Activated CD4-positive, alpha-beta T cell treated with anti-CD3 and anti-CD28 coated beads, Interleukin-2, amount 50 U/mL, for 48 hours (primary cell): ENCODE results near the gene MAN1A1.
A peak's percentile ranks its signal among the peaks of the same experiment; 100 is the strongest.

Experiments used
- DNase-seq, 2 experiments: peaks; one replicate each; pipeline ENCODE4 v3.0.0-alpha.2; 2020

MAN1A1 gene

GRCh38 chr6:119324718-119325117 lies 24.8 kb downstream of the MAN1A1 start:
- DNase-seq: no peak

DNA sequence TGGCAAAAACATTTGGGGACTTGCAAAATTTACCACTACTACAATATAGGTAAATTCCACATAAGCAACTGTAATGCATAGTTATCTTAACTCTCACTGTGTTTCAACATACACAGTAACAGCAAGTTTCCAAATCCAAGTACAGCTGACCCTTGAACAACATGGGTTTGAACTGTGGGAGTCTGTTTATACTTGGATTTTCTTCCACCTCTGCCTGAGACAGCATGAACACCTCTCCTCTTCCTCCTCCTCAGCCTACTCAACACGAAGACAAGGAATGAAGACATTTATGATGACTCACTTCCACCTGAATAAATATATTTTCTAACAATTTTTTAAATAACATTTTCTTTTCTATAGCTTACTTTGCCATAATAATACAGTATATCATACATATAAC lies 25.6 kb downstream of the MAN1A1 start:
- no peak for DNase-seq

DNA sequence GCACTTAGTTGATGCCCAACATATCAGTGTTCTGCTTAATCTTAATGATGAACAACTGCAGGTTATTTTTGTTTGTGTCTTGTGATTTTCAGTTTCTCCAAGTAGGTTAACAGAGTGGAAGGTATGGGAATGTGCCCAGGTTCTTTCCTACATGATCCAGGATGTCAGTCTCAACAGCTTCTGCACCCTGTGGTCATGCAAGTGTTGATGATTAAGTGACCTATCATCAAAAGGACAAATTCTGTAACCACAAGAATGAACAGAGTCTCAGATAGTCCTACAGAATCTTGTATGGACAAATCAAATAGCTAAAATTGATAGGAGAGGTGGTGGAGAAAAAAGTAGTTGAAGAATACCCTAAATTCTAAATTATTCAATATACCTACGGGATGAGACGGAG lies 26.1 kb downstream of the MAN1A1 start:
- DNase-seq: no peak

DNA sequence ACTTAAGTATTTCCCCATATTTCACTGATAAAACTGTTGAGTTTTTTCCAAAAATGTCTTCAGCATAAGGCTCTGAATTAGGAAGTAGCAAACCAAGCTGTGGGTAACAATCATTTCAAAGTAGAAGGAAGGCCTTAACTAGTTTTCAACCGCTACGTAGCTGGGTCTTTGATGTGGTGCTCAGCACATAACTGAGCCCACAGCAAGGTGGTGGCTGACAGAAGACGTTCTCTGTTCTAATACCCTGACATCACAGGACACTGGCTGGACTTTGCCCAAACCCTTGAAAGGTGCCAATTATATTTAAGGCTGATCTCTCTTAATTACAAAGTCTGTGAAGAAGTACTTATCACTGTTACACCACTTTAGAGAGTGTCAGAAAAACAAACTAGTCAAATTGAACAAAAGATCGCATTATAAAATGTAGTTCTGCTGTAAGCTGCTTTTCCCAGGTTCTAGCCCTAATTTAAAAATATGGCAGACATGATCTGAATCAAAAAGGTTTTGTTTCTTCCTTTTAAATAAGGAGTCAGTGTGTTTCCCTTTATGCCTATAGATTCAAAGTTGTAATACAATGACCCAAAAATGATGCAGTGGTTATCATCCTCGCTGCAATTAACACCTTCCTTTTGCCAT lies 26.7 kb downstream of the MAN1A1 start:
- DNase-seq: no peak

DNA sequence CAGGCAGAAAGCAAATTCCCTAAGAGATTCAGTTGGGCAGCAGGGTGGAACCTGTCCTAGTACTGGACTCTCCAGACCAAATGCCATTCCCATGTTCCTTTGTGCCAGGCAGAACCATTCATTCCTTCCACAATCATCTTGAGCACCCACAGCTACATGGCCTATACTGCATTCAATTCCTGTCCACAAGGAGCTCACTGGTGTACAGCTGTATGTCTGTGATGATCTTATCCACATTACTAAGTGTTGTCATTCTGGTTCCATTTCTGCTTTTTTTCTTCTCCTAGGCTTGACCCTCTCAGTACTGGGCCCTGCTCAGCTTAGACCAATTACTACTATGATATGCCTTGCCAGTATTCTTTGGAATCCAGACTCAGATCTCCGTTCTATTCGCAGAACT lies 27.5 kb downstream of the MAN1A1 start:
- no peak for DNase-seq

DNA sequence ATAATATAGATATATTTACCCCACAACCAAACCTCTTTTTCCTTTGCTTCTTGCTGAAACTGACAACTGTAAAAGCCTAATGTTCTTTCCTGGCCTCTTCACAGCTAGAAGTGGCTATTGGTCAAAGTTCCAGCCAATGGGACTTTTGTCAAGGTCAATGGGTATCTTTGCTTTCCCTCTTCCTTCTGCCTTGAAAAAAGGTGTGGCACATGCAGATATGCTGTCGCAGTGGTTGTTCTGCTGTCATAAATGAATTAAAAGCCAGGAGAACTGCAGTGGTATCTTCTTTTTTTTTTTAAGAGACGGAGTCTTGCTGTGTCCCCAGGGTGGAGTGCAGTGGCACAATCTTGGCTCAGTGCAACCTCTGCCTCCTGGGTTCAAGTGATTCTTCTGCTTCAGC lies 29.9 kb downstream of the MAN1A1 start:
- DNase-seq: no peak

DNA sequence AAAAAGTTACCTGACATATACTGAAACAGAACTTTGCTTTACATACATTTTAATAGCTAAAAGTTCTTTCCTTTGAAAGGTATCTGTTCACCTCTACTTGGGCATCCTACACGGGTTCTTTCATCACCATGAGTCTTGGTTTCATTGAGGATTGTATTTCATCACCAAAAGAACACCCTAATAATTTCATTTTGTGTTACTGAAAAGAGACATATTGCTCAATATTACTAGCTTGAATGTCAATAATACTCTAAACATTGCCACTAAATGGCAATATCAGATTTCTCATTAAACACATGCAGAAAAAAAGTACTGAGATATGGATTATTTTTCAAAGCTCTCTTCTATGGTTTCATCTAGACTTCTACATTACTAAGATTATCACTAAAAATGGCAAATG lies 30.8 kb downstream of the MAN1A1 start:
- no peak for DNase-seq

- DNase-seq: no peak
These were observed 31.4 kb downstream of the MAN1A1 start for GRCh38 chr6:119318176-119318575.

DNA sequence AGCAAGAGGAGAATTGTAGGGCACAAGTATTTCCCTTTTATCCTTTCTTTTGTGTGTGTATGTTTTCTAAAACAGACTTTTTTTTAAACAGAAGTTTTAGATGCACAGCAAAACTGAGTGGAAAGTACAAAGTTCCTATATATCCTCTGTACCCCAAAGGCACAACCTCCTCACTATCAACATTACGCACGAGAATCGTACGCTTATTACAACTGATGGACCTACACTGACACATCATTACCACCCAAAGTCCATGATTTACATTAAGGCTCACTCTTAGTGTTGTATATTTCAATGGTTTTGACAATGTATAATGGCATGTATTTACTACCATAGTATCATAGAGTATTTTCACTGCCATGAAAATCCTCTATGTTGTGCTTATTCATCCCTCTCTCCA lies 32.6 kb downstream of the MAN1A1 start:
- DNase-seq: no peak

DNA sequence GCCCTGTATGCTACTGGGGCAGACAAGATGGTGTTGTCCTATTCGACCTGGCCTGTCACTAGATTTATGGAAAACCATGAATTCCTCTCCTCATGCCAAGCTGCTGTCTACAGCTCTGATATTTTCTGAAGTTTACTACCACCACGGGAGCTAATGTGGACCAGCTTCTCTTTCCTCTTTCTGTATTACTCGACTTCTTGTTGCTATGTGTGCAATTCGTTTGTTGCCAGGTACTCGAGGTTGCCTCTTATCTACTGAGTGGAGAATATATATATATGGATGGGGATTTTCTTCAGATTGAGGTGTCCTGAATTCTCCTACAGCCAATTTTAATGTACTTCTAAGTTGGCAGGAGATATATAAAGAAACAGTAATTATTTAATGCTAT lies 34.7 kb downstream of the MAN1A1 start:
- DNase-seq: no peak

- peak; percentile 13 to 25 for DNase-seq
These were observed 35.4 kb downstream of the MAN1A1 start for GRCh38 chr6:119313937-119314884.

DNA sequence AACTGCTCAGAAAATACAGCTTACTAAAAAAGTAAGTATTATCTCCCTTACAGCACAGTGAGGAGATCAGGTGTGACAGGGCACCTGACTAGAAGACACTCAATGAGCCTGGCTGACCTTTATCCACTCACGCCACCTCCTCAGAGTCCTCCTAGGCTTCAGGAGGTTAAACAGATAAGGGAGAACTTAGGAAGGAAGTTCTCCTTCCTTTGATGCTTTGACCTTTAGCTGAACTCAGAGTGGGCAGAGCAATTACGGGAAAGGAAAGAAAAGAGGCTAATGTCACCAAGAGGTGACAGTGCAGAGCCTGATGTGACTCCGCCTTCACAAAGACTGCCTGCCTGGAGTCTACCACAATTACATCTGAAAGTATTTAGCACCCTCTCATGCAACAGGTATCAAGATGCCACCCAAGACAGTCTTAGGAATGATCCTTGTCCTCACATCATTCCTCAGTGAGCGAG lies 36.7 kb downstream of the MAN1A1 start:
- DNase-seq: peak; percentile 11 to 26

GRCh38 chr6:119312441-119312840 lies 37.1 kb downstream of the MAN1A1 start:
- no peak for DNase-seq

GRCh38 chr6:119311514-119312142 lies 37.9 kb downstream of the MAN1A1 start:
- DNase-seq: no peak

DNA sequence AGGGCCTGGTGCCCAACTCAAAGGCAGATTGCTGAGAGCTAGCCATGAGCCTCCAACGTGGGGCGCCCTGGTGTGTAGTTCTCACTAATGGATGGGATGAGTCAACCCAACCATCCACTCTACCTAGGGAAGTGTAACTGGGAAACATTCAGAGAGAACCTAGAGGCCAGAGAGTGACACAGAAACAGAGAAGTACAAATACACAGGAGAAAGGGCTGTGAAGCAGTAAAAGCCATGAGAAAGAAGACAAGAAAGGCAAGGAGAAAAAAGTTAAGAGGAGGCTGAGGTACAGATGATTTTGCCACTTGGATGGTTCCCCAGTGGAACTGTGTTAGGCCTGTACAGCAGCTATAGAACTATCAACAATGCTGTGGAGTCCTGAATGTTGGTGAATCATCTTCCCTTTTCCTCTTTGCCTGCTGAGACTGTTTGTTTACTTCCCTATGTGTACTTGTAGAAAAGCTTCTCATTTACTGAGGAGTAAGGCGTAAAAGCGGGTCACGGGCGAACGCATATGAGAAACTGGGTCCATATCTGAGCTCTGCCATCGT lies 39.0 kb downstream of the MAN1A1 start:
- DNase-seq: no peak

DNA sequence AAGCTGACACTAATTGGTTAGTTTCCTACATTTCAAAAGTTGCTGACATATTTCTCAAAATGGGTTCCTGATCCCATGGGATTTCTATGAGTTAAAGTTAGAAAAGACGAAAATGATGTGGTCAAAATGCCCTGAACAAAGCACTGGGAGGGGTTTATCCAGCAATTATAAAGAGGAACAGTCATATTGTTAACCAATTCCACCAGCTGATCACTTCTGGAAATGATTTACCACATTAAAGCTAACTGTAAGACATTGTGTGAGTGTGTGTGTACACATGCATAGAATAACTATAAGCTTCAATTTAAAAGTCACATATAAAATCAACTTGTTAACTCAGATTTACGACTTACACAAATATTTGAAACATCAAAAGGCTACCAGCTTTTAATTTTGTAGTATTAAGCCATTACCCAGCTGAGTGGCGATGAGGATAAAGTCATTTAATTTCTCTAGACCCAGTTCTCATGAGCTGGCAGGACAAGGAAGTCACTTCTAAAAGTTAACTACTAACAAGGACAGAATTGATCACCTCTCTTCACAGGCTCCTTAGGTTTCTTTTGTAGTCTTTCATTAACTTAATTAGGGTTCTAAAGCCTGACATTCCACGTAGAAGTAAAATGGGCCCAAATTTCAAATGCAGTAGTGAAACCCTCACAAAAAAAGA lies 40.4 kb downstream of the MAN1A1 start:
- no peak for DNase-seq

DNA sequence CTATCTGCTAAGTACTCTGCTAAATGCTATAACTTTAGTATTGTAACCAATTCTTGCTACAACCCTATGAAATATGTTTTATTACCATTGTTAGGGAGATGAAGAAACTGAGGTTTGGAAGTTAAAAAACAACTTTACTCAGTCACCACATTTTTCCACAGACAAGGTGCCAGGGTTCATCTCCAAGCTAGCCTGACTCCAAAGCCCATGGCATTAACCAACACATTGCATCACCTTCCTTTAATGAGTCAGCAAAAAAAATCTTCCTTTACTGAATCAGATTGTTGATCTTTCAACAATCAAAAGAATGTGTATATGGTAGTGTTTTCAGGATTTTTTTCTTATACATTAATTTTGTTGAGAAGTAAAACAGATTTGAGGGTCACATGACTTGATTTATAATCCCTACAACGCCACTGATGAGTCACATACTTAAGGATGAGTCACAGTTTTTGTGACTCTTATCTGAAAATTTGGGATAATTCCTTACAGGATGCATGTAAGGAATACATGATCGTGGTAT lies 41.5 kb downstream of the MAN1A1 start:
- no peak for DNase-seq

- no peak for DNase-seq
These were observed 42.5 kb downstream of the MAN1A1 start for GRCh38 chr6:119307056-119307455.

- DNase-seq: no peak
These were observed 43.1 kb downstream of the MAN1A1 start for GRCh38 chr6:119306396-119306968.

- DNase-seq: no peak
These were observed 46.2 kb downstream of the MAN1A1 start for GRCh38 chr6:119303164-119303887.

GRCh38 chr6:119301429-119301828 lies 48.1 kb downstream of the MAN1A1 start:
- no peak for DNase-seq

DNA sequence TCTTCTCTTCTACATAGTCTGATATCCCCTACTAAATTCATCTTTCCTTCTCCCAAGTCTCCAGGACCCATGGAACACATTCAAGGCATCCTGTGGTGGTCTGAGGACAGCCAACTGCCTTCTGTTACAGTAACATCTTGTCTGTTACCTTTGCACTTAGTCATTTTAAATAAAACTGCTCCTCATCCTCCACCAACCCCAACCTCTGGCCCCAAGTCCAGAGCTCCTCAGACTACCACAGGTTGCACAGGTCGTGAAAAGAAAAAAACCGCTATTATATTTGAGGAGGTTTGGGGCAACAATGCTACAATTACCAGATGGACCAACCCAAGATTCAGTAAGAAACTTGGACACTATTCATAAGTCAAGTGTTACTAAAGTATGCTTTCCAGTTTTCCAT lies 49.9 kb downstream of the MAN1A1 start:
- DNase-seq: no peak
